HL-60 (cell line): ENCODE data around the gene PRR5.

Source experiments
- DNase-seq, 2 experiments: peaks; one replicate each; pipeline ENCODE4 v3.0.0-alpha.2; 2010 to 2020; ENCODE audit warnings: low read depth in 1 of 2, low spot score in 1 of 2
- H3K27ac ChIP-seq: fragments of 250-450 bp; sonication (Bioruptor Pico); replicated peaks from 2 replicates; pipeline ENCODE4 v1.5.1; 2020; ENCODE audit warnings: mild to moderate bottlenecking, moderate library complexity
- H3K27me3 ChIP-seq: fragments of 250-450 bp; sonication (Bioruptor Pico); 2 replicates; pipeline ENCODE4 v1.5.1; 2021; ENCODE audit warnings: mild to moderate bottlenecking, moderate library complexity; ENCODE audit not compliant: insufficient read depth, poor library complexity, severe bottlenecking
- H3K4me3 ChIP-seq: replicated peaks from 2 replicates; pipeline ENCODE4 v1.5.1; 2011; ENCODE audit warnings: mild to moderate bottlenecking, control low read depth, low read length; ENCODE audit not compliant: insufficient read depth
- GABPA ChIP-seq: IDR thresholded peaks from 2 replicates; pipeline ENCODE4 v1.6.1; 2012; ENCODE audit warnings: low read depth
- POLR2AphosphoS5 ChIP-seq: IDR thresholded peaks from 2 replicates; pipeline ENCODE4 v1.6.1; 2012; ENCODE audit warnings: low read depth
- SPI1 ChIP-seq: IDR thresholded peaks from 2 replicates; pipeline ENCODE4 v1.6.1; 2012; ENCODE audit warnings: low read depth, mild to moderate bottlenecking, borderline replicate concordance
- TF ChIP-seq, protein P1 (sequence below): IDR thresholded peaks from 2 replicates; pipeline ENCODE4 v1.6.1; 2012; ENCODE audit warnings: low read depth; ENCODE audit not compliant: insufficient replicate concordance
- TF ChIP-seq, protein P2 (sequence below): IDR thresholded peaks from one replicate; pipeline ENCODE4 v1.5.1; 2011; ENCODE audit warnings: low read length, control low read depth, inconsistent platforms; ENCODE audit not compliant: insufficient read depth

PRR5 gene

DNA sequence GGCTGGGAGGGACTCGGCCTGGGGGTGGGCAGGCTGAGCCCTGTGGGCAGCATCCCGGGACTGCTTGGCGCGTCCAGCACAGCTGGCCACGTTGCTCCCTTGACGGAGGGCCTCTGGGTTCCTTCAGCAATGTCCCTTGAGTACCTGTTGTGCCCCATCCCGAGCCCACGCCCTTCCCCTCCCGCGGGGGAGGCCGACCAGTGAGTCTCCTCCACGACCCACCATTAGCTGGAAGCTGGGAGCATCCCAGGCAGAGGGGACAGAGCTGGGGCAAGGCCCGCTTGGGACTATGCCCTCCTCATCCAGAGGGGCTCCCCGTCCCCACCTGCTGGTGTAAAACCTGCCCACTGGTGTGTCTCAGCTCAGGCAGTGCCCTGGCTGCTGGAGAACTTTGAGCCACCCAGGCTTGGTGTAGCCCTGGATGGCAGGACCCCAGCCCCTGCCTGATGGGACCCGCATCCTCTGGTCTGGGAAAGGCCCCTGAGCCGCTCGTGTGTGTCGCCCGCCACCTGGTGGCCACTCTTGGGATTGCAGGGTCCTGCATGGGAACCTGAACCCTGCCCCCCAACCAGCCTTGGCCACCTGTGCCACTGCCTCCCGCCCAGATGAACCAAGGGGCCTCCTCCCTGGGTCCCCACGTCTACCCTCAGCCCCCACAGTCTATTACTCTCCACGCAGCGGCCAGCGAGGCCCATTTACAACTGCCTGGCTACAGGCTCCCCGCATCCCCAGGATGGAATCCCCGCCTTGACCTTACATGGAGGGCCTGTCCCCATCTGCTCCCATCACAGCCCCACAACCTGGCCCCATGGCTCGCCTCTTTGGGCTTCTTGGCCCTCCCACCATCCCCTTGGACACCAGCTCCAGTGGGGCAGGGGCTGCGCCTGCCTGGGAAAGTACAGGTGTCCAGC, 33.8 kb downstream of the PRR5 start:
- peak; percentile 27 to 60 for DNase-seq
- Histone ChIP-seq H3K27me3 (no peaks in the 10 kb centered on the region), H3K27ac (no peak overlapping the region), H3K4me3 (no peak overlapping the region)
- no peak for TF ChIP-seq GABPA
- TF ChIP-seq, protein P1, sequence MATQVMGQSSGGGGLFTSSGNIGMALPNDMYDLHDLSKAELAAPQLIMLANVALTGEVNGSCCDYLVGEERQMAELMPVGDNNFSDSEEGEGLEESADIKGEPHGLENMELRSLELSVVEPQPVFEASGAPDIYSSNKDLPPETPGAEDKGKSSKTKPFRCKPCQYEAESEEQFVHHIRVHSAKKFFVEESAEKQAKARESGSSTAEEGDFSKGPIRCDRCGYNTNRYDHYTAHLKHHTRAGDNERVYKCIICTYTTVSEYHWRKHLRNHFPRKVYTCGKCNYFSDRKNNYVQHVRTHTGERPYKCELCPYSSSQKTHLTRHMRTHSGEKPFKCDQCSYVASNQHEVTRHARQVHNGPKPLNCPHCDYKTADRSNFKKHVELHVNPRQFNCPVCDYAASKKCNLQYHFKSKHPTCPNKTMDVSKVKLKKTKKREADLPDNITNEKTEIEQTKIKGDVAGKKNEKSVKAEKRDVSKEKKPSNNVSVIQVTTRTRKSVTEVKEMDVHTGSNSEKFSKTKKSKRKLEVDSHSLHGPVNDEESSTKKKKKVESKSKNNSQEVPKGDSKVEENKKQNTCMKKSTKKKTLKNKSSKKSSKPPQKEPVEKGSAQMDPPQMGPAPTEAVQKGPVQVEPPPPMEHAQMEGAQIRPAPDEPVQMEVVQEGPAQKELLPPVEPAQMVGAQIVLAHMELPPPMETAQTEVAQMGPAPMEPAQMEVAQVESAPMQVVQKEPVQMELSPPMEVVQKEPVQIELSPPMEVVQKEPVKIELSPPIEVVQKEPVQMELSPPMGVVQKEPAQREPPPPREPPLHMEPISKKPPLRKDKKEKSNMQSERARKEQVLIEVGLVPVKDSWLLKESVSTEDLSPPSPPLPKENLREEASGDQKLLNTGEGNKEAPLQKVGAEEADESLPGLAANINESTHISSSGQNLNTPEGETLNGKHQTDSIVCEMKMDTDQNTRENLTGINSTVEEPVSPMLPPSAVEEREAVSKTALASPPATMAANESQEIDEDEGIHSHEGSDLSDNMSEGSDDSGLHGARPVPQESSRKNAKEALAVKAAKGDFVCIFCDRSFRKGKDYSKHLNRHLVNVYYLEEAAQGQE, result no peak
- TF ChIP-seq, protein P2, sequence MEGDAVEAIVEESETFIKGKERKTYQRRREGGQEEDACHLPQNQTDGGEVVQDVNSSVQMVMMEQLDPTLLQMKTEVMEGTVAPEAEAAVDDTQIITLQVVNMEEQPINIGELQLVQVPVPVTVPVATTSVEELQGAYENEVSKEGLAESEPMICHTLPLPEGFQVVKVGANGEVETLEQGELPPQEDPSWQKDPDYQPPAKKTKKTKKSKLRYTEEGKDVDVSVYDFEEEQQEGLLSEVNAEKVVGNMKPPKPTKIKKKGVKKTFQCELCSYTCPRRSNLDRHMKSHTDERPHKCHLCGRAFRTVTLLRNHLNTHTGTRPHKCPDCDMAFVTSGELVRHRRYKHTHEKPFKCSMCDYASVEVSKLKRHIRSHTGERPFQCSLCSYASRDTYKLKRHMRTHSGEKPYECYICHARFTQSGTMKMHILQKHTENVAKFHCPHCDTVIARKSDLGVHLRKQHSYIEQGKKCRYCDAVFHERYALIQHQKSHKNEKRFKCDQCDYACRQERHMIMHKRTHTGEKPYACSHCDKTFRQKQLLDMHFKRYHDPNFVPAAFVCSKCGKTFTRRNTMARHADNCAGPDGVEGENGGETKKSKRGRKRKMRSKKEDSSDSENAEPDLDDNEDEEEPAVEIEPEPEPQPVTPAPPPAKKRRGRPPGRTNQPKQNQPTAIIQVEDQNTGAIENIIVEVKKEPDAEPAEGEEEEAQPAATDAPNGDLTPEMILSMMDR, result peak; percentile 90

DNA sequence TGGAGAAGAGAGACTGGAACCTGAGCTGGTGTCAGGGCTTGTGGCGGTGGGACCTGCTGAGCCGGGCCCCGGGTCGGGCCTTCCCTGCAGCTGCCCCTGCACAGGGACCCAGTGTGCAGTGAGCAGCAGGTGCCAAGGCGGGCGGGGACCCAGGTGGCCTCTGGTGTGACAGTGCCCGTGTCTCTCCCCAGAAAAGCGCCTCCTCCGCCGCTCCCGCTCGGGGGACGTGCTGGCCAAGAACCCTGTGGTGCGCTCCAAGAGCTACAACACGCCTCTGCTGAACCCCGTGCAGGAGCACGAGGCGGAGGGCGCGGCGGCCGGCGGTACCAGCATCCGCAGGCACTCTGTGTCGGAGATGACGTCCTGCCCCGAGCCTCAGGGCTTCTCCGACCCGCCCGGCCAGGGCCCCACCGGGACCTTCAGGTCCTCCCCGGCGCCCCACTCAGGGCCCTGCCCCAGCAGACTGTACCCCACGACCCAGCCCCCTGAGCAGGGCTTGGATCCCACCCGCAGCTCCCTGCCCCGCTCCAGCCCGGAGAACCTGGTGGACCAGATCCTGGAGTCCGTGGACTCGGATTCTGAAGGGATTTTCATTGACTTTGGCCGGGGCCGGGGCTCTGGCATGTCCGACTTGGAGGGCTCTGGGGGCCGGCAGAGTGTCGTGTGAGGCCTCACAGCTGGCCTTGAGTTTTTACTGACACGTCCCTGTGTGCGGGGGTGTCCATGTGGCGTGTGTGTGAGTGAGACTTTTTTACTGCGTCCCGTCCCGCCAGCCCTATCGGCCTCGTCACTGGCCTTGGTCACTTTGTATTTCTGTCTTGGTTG, 34.8 kb downstream of the PRR5 start:
- TF ChIP-seq GABPA, result no peak
- no peak for TF ChIP-seq SPI1
- no peak for TF ChIP-seq POLR2AphosphoS5
- TF ChIP-seq, protein P1, result no peak
- TF ChIP-seq, protein P2, result no peak
- Histone ChIP-seq H3K4me3 (no peak overlapping the region), H3K27me3 (no peaks in the 10 kb centered on the region), H3K27ac (no peak overlapping the region)
- no peak for DNase-seq

DNA sequence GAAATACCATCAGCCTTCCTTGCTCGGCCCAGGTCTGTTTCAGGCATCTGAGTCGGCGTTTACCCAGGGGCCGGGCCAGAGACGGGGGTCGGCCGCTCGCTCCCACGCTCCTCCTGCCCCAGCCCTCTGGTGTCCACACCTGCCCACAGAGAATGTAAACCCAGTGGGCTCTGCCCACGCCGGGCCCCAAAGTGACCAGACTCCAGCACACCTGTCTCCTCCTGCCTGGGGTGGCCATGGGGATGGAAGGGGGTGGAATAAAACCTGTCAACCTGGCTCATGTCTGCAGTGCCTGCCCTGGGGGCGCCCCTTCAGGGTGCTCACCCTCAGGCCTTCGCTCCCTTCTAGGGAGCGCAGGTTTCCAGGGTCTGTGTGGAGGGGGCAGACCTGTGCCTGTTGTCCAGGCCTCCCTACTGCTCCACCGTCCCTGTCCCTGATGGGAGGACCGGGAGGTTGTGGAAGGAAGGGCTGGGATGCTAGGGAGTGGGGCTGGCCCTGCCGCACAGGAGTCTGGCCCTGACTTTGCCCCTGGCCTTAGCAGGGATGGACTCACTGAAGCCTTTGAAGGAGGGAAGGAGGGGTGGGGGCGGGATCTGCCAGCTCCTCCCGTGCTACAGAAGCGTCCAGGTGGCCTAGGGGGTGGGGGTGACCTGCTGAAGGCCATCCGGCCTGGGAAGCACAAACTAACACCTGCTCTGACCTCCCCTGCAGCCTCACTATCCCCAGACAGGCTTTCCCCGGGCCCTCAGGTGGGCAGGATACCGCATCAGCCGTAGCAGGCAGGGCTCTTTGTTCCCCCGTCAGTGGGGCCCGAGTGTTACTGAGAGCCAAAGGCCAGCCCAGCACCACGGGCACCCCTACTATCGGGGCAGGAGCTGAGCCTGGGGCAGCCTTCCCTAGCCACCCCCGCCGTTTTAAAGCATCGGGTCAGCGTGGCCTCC, 35.7 kb downstream of the PRR5 start:
- H3K27me3 ChIP-seq, result no peaks in the 10 kb centered on the region
- no peak overlapping the region for H3K27ac ChIP-seq
- TF ChIP-seq SPI1 (no peak), GABPA (no peak), POLR2AphosphoS5 (no peak)
- TF ChIP-seq, protein P2, result no peak
- TF ChIP-seq, protein P1, result no peak
- no peak overlapping the region for H3K4me3 ChIP-seq
- no peak for DNase-seq
